GM18909 (cell line): ENCODE results near the gene EBLN2.

ENCODE experiments used
- ATAC-seq: cut with Tn5 transposase; IDR thresholded peaks from one replicate; pipeline ENCODE4 v1.9.1; 2021; ENCODE audit warnings: mild to moderate bottlenecking; ENCODE audit not compliant: unreplicated experiment, poor library complexity

Gene EBLN2

GRCh38 chr3:73061416-73061815 lies at the start of gene EBLN2:
Gene EBLN2, plus strand, starts transcription at chr3:73061659. Its CDS starts 423 bp downstream, at chr3:73062082.
- ATAC-seq, result no peak

GRCh38 chr3:73018298-73018697 lies 43.2 kb upstream of the EBLN2 start:
- ATAC-seq, result no peak

GRCh38 chr3:73018790-73019441 lies 42.5 kb upstream of the EBLN2 start:
- no peak for ATAC-seq

- ATAC-seq, result no peak
Measured at GRCh38 chr3:73021301-73021835, 40.1 kb upstream of the EBLN2 start.

- no peak for ATAC-seq
Measured at GRCh38 chr3:73024836-73025235, 36.6 kb upstream of the EBLN2 start.

- ATAC-seq, result no peak
Measured at GRCh38 chr3:73026111-73026759, 35.2 kb upstream of the EBLN2 start.

- ATAC-seq, result no peak
Measured at GRCh38 chr3:73026760-73027113, 34.7 kb upstream of the EBLN2 start.

- ATAC-seq, result no peak
Measured at GRCh38 chr3:73028803-73029202, 32.7 kb upstream of the EBLN2 start.

- ATAC-seq, result no peak
Measured at GRCh38 chr3:73029321-73029796, 32.1 kb upstream of the EBLN2 start.

- ATAC-seq, result no peak
Measured at GRCh38 chr3:73030073-73030597, 31.3 kb upstream of the EBLN2 start.

- ATAC-seq, result no peak
Measured at GRCh38 chr3:73031573-73032103, 29.8 kb upstream of the EBLN2 start.

- ATAC-seq, result no peak
Measured at GRCh38 chr3:73036694-73037591, 24.5 kb upstream of the EBLN2 start.

- no peak for ATAC-seq
Measured at GRCh38 chr3:73041537-73041936, 19.9 kb upstream of the EBLN2 start.

- ATAC-seq, result no peak
Measured at GRCh38 chr3:73043414-73043813, 18.0 kb upstream of the EBLN2 start.

GRCh38 chr3:73045391-73045790 lies 16.1 kb upstream of the EBLN2 start:
- no peak for ATAC-seq

- no peak for ATAC-seq
Measured at GRCh38 chr3:73046195-73046594, 15.3 kb upstream of the EBLN2 start.

GRCh38 chr3:73049319-73049718 lies 12.1 kb upstream of the EBLN2 start:
- ATAC-seq, result no peak

- no peak for ATAC-seq
Measured at GRCh38 chr3:73052857-73053256, 8.6 kb upstream of the EBLN2 start.

GRCh38 chr3:73055583-73055982 lies 5.9 kb upstream of the EBLN2 start:
- ATAC-seq, result no peak
